Measurements from ENCODE around the gene RALB.
A peak's percentile ranks its signal among the peaks of the same experiment; 100 is the strongest.

RALB gene

GRCh38 chr2:120223034-120223912 is 29.4 kb upstream of the RALB start, which contains the start of gene TMEM185B:
TMEM185B (minus strand) TSS chr2:120223400; CDS start chr2:120222976, 424 bp downstream.
- TF ChIP-seq POLR2AphosphoS5 (IDR thresholded peaks at IDR 0.05; ENCODE audit: borderline replicate concordance, low read depth, low read length) (peak; percentile 74), EZH2 (IDR thresholded peaks at IDR 0.05) (no peak)
- Histone ChIP-seq H3K9me3 (ENCODE audit: low read depth, low read length) (no peaks in the 10 kb centered on the region), H3K4me3 (peak within 1 kb of the TSS; percentile 88), H3K27ac (peak within 1 kb of the TSS; percentile 69; the same call in 1 of the 2 replicates), H3K36me3 (ENCODE audit: insufficient read depth, low read length) (peaks cover 16% of the 10 kb centered on the region), H3K9ac (ENCODE audit: insufficient read length) (peak within 1 kb of the TSS; percentile 89)
- DNase-seq (ENCODE audit: low read depth, low spot score), result no peak

DNA sequence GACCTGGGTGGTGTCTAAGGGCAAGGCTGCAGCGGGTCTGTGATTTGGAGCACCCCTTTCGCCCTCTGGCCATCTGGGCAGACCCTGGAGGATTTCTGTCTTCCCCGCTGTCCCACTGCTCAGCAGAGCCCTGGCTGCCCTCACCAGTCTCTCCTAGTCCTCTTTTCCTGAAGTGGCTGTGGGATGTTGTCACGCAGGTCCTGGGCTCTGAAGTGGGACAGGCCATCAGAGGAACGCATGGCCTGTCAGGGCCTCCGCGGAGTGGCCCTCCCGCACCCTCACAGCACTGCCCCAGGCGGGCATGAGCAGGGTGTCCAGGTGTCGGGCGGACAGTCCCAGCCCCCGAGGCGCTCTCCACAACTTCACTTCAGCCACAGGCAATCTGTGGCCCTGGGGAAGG is 28.4 kb upstream of the RALB start:
- DNase-seq (ENCODE audit: low read depth, low spot score), result no peak
- H3K4me3 ChIP-seq, result no peak overlapping the region

DNA sequence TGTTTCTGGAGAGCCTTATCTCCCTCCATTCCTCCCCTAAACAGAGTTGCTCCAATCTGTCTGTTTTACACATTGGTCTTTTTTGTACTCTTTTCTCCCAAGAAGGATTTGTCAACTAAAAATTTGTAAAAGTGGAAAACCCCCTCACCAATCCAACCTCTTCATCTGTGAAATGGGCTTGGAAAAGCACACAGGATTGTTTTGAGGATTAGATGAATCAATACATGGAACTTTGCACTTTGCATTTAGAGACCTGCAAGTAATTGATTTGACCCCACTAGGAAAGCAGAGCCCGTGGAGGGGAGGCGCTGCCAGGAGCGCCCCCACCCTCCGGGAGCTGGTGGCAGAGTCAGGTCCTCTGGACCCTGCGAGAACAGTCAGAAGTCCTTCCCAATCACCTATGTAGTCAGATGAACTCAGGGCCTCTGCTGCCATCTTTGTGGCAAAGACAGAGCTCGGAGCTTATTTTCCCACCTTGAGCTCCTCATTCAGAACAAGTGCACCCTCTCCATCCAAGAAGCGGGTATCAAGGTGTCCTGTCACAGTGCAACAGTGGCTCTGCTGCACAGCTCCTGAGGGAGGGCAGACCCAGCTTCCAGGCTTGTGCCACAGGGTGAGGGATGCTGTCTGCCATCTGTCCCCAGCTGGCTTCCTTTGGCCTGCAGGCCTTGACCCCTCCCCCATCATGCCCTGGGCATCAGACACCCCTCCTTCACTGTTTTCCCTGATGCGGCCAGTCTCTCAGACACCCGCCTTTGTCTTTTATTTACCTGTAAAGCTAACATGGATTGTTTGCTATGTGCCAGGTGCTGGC is 27.7 kb upstream of the RALB start:
- DNase-seq (ENCODE audit: low read depth, low spot score), result no peak
- Histone ChIP-seq H3K9ac (ENCODE audit: insufficient read length) (no peak overlapping the region), H3K27ac (no peak overlapping the region), H3K4me3 (no peak overlapping the region), H3K36me3 (ENCODE audit: insufficient read depth, low read length) (peaks cover 16% of the 10 kb centered on the region), H3K9me3 (ENCODE audit: low read depth, low read length) (no peaks in the 10 kb centered on the region)
- TF ChIP-seq EZH2 (IDR thresholded peaks at IDR 0.05) (no peak), POLR2AphosphoS5 (IDR thresholded peaks at IDR 0.05; ENCODE audit: borderline replicate concordance, low read depth, low read length) (no peak), FOXP2 (optimal IDR thresholded peaks at IDR 0.05; ENCODE audit: control extremely low read depth, extremely low read length, insufficient read depth) (no peak)

More for the DNA sequence above, 28.4 kb upstream of the RALB start:
- Histone ChIP-seq H3K27ac (no peak overlapping the region), H3K36me3 (ENCODE audit: insufficient read depth, low read length) (peaks cover 16% of the 10 kb centered on the region), H3K9ac (ENCODE audit: insufficient read length) (no peak overlapping the region), H3K9me3 (ENCODE audit: low read depth, low read length) (no peaks in the 10 kb centered on the region)
- TF ChIP-seq FOXP2 (optimal IDR thresholded peaks at IDR 0.05; ENCODE audit: control extremely low read depth, extremely low read length, insufficient read depth), result no peak
- TF ChIP-seq EZH2 (IDR thresholded peaks at IDR 0.05), result no peak
- TF ChIP-seq POLR2AphosphoS5 (IDR thresholded peaks at IDR 0.05; ENCODE audit: borderline replicate concordance, low read depth, low read length), result no peak

DNA sequence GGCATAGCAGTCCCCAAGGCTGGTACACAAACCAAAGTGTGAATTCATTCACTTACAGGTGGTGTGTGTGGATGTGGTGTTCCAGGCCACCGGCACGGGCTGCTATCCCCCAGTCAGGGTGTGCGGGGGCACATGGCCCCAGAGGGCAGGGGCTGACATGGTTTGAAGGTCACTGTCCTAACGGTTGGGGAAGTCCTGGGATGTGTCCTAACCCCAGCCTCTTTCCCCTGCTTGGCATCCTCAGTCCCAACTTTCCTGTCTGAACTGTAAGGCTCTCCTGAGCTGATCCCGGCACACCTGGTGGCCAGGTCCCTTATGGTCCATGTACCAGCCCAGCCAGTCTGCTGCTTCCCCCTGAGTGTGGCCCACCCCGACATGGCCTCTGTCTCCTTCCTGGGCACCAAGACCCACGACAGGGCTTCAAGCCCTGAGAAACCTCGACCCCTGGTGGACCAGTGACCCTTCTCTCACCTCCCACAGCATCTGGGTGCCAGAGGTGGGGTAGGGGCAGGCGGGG is 27.0 kb upstream of the RALB start:
- Histone ChIP-seq H3K36me3 (ENCODE audit: insufficient read depth, low read length) (peaks cover 16% of the 10 kb centered on the region), H3K9ac (ENCODE audit: insufficient read length) (no peak overlapping the region), H3K27ac (no peak overlapping the region), H3K4me3 (no peak overlapping the region), H3K9me3 (ENCODE audit: low read depth, low read length) (no peaks in the 10 kb centered on the region)
- TF ChIP-seq FOXP2 (optimal IDR thresholded peaks at IDR 0.05; ENCODE audit: control extremely low read depth, extremely low read length, insufficient read depth) (no peak), POLR2AphosphoS5 (IDR thresholded peaks at IDR 0.05; ENCODE audit: borderline replicate concordance, low read depth, low read length) (no peak), EZH2 (IDR thresholded peaks at IDR 0.05) (no peak)
- no peak for DNase-seq (ENCODE audit: low read depth, low spot score)

DNA sequence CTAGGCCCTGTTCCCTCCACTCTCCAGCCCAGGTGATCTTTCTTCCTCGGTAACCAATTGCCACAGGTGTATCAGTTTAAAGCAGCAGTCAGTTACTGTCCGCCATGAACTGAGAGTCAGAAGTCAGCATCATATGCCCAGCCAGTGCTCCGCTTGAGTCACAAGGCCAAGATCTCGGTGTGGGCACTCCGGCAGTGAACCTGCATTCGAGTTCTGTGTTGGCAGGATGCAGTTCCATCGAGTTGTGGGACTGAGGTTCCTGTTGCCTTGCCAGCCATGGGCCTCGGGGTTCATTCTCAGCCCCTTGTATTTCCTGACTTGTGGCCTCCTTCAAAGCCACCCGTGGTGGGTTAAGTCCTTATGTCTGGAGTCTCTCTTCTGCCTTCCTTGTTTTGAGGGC is 26.3 kb upstream of the RALB start:
- Histone ChIP-seq H3K27ac (no peak overlapping the region), H3K36me3 (ENCODE audit: insufficient read depth, low read length) (peaks cover 13% of the 10 kb centered on the region), H3K4me3 (no peak overlapping the region), H3K9ac (ENCODE audit: insufficient read length) (no peak overlapping the region), H3K9me3 (ENCODE audit: low read depth, low read length) (no peaks in the 10 kb centered on the region)
- TF ChIP-seq POLR2AphosphoS5 (IDR thresholded peaks at IDR 0.05; ENCODE audit: borderline replicate concordance, low read depth, low read length), result no peak
- no peak for TF ChIP-seq EZH2 (IDR thresholded peaks at IDR 0.05)
- TF ChIP-seq FOXP2 (optimal IDR thresholded peaks at IDR 0.05; ENCODE audit: control extremely low read depth, extremely low read length, insufficient read depth), result no peak
- no peak for DNase-seq (ENCODE audit: low read depth, low spot score)

DNA sequence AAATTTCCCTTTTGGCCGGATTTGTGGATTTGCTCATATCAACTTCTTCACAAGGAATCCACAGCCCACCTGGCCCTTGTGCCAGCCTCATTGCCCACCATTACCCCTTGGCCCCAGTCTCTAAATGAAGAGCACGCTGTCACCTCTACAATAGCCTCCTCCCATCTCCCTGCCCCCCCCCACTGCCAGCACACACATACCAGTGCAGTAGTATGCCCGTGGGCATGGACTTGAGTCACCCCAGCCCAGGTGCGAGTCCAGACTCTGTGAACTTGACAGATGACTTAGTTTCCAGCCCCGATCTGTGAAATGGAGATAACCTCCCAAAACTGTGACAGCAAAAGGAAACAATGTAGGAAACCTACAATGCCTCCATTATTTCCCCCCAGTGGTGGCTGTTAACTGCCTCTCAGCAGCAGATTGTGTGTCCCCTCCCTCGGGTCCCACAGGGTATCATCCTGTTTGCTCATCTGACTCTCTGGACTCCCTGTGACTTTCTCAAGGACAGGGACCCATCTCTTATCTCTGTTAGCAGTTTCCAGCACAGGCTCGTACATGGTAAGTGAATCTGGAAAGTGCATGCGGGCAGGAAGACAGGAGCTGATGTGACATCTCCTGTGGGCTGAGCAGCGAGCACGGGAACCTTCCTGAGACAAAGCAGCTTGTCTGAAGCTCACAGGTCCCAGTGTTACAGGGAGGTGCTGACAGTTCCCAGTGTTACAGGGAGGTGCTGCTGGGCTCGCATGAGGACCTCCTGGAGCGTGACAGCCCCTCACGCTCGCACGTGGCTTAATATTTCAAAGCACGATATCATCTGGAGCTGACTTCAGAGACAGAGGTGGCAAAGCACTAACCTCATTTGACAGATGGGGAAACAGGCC is 25.3 kb upstream of the RALB start:
- Histone ChIP-seq H3K36me3 (ENCODE audit: insufficient read depth, low read length) (peaks cover 4% of the 10 kb centered on the region; the same call in 1 of the 2 replicates), H3K9me3 (ENCODE audit: low read depth, low read length) (no peaks in the 10 kb centered on the region), H3K9ac (ENCODE audit: insufficient read length) (no peak overlapping the region), H3K27ac (no peak overlapping the region), H3K4me3 (no peak overlapping the region)
- TF ChIP-seq EZH2 (IDR thresholded peaks at IDR 0.05) (no peak), FOXP2 (optimal IDR thresholded peaks at IDR 0.05; ENCODE audit: control extremely low read depth, extremely low read length, insufficient read depth) (no peak), POLR2AphosphoS5 (IDR thresholded peaks at IDR 0.05; ENCODE audit: borderline replicate concordance, low read depth, low read length) (no peak)
- no peak for DNase-seq (ENCODE audit: low read depth, low spot score)

DNA sequence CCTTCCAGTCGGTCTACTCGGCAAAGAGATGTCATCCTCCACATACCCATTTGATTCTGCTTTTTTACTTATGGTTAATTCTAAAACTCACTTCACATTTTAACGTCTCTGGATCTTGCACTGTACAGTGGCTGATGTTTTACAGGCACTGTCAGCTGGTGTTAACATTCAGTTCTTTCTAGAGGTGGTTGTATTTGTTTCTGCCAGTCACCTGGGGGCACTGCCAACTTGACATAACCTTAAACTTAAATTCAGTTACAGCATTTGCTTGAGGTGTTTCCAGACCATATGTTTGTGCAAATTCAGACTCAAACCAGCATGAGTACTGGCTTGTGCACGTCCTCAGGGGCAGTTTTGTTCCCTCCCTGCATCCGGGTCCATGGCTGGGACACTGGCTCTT is 24.1 kb upstream of the RALB start:
- no peak overlapping the region for H3K27ac ChIP-seq
- no peak for TF ChIP-seq EZH2 (IDR thresholded peaks at IDR 0.05)
- no peak for TF ChIP-seq FOXP2 (optimal IDR thresholded peaks at IDR 0.05; ENCODE audit: control extremely low read depth, extremely low read length, insufficient read depth)
- TF ChIP-seq POLR2AphosphoS5 (IDR thresholded peaks at IDR 0.05; ENCODE audit: borderline replicate concordance, low read depth, low read length), result no peak
- H3K9me3 ChIP-seq (ENCODE audit: low read depth, low read length), result no peaks in the 10 kb centered on the region
- H3K4me3 ChIP-seq, result no peak overlapping the region
- H3K9ac ChIP-seq (ENCODE audit: insufficient read length), result no peak overlapping the region
- no peaks in the 10 kb centered on the region for H3K36me3 ChIP-seq (ENCODE audit: insufficient read depth, low read length)
- DNase-seq (ENCODE audit: low read depth, low spot score), result no peak

Measured in SK-N-MC (cell line).